GM12878 (cell line): ENCODE results near the gene ZNF322. TPM values are rescaled to one million over a fixed set of nuclear protein-coding genes. Genes with fewer than 3 reads are reported as not detected.

Experiments used
- ATAC-seq: fragments of 200-7000 bp; cut with Tn5 transposase; 3 replicates; pipeline ENCODE4 v1.9.1; 2020; ENCODE audit warnings: mild to moderate bottlenecking, moderate library complexity
- BruUV-seq: library from RNA; stranded (reverse); fragments of 400-500 nt; replicated peaks from 2 replicates; lab custom pipeline; 2021; lab: Mats Ljungman, UMichigan
- CTCF ChIA-PET: fragments of 300-600 bp; sonication (Branson Sonifier 250); formaldehyde crosslinking; extraction: SDS; loops from one replicate; lab custom pipeline; 2021; ENCODE audit warnings: inconsistent platforms; lab: Yijun Ruan, JAX
- POLR2A ChIA-PET: fragments of 350-600 bp; formaldehyde crosslinking; extraction: SDS; loops from one replicate; lab custom pipeline; 2021; ENCODE audit warnings: inconsistent platforms; lab: Charles Lee
- RAD21 ChIA-PET: fragments of 300-600 bp; sonication (Branson Sonifier 250); formaldehyde crosslinking; loops from one replicate; lab custom pipeline; 2023; ENCODE audit warnings: antibody characterized with exemption; ENCODE audit not compliant: unreplicated experiment; lab: Charles Lee
- SMC1A ChIA-PET: fragments of 300-600 bp; sonication (Branson Sonifier 250); formaldehyde crosslinking; loops from one replicate; lab custom pipeline; 2023; ENCODE audit not compliant: unreplicated experiment, uncharacterized antibody; lab: Charles Lee
- DNase-seq: peaks from one replicate; pipeline ENCODE4 v3.0.0-alpha.2; 2011; ENCODE audit warnings: low read depth, low spot score
- FAIRE-seq: peaks from 3 replicates; lab custom pipeline; 2011; peaks lifted over from hg19 to GRCh38; lab: Jason Lieb, UNC
- H2AFZ ChIP-seq: 2 replicates; pipeline ENCODE4 v1.6.0; 2011; ENCODE audit warnings: low read depth, low read length, control low read depth; ENCODE audit not compliant: control insufficient read depth
- H3K27ac ChIP-seq: 2 replicates; pipeline ENCODE4 v1.5.1; 2011; ENCODE audit warnings: control low read depth; ENCODE audit not compliant: control insufficient read depth, insufficient read depth
- H3K27me3 ChIP-seq, 2 experiments: replicated peaks in 1 of 2; 2 replicates each; pipeline versions ENCODE4 v1.6.0 to v1.6.1; 2011; ENCODE audit warnings: low read length in 1 of 2; ENCODE audit not compliant: control insufficient read depth in 2 of 2, insufficient read depth in 2 of 2
- H3K36me3 ChIP-seq, 2 experiments: 2 replicates each; pipeline ENCODE4 v1.5.1; 2011; ENCODE audit warnings: low read length in 1 of 2; ENCODE audit not compliant: control insufficient read depth in 2 of 2, insufficient read depth in 2 of 2
- H3K4me1 ChIP-seq: 2 replicates; pipeline ENCODE4 v1.6.1; 2011; ENCODE audit warnings: mild to moderate bottlenecking, low read length, moderate library complexity, mixed read lengths; ENCODE audit not compliant: control insufficient read depth, insufficient read depth
- H3K4me2 ChIP-seq: 2 replicates; pipeline ENCODE4 v1.6.0; 2011; ENCODE audit warnings: control low read depth; ENCODE audit not compliant: control insufficient read depth, insufficient read depth
- H3K4me3 ChIP-seq: fragments of 200-600 bp; sonication (generic); 2 replicates; pipeline ENCODE4 v1.5.1; 2016
- H3K79me2 ChIP-seq: 2 replicates; pipeline ENCODE4 v1.6.0; 2011; ENCODE audit warnings: low read length; ENCODE audit not compliant: control insufficient read depth, insufficient read depth
- H3K9ac ChIP-seq: 2 replicates; pipeline ENCODE4 v1.8.0; 2011; ENCODE audit warnings: low read length, control low read depth, mixed read lengths; ENCODE audit not compliant: control insufficient read depth, insufficient read depth
- H3K9me3 ChIP-seq: replicated peaks from 3 replicates; pipeline ENCODE4 v1.5.1; 2011; ENCODE audit warnings: mild to moderate bottlenecking, low read length; ENCODE audit not compliant: control insufficient read depth, insufficient read depth
- H4K20me1 ChIP-seq: 2 replicates; pipeline ENCODE4 v1.6.0; 2011; ENCODE audit not compliant: control insufficient read depth, insufficient read depth
- BHLHE40 ChIP-seq, 2 experiments: fragments of 450-650 bp in 1 of 2; IDR thresholded peaks; 2 replicates each; pipeline ENCODE4 v1.6.1; 2011 to 2017; ENCODE audit warnings: low read depth in 2 of 2, borderline replicate concordance in 1 of 2, improper control_type of control experiment in 1 of 2, low read length in 1 of 2, mild to moderate bottlenecking in 1 of 2
- CBFB ChIP-seq: IDR thresholded peaks from 2 replicates; pipeline ENCODE4 v1.6.1; 2016; ENCODE audit warnings: antibody characterized with exemption, low read depth
- CTCF ChIP-seq, 3 experiments: IDR thresholded peaks in 2 of 3; conservative IDR thresholded peaks in 1 of 3; 2 replicates each; pipeline ENCODE4 v1.5.1; 2011; ENCODE audit warnings: low read depth in 3 of 3, low read length in 3 of 3, mild to moderate bottlenecking in 3 of 3, control low read depth in 2 of 3, moderate library complexity in 2 of 3, inconsistent platforms in 1 of 3, mixed read lengths in 1 of 3; ENCODE audit not compliant: control insufficient read depth in 2 of 3, insufficient read depth in 1 of 3; ENCODE audit errors: extremely low read depth in 1 of 3
- FOXM1 ChIP-seq: IDR thresholded peaks from 2 replicates; pipeline ENCODE4 v1.6.1; 2012; ENCODE audit warnings: low read depth, mild to moderate bottlenecking, inconsistent platforms, low read length, moderate library complexity
- MEF2A ChIP-seq: IDR thresholded peaks from 2 replicates; pipeline ENCODE4 v1.6.1; 2011; ENCODE audit warnings: low read depth, mild to moderate bottlenecking, low read length, moderate library complexity; ENCODE audit not compliant: insufficient read depth
- NR2C1 ChIP-seq: fragments of 450-650 bp; IDR thresholded peaks from 2 replicates; pipeline ENCODE4 v1.6.1; 2017; ENCODE audit warnings: antibody characterized with exemption, mild to moderate bottlenecking, moderate library complexity
- RB1 ChIP-seq: fragments of 450-650 bp; formaldehyde crosslinking; IDR thresholded peaks from 2 replicates; pipeline ENCODE4 v1.6.1; 2017; ENCODE audit warnings: mild to moderate bottlenecking, borderline replicate concordance
- RELA ChIP-seq: fragments of 450-650 bp; IDR thresholded peaks from 2 replicates; pipeline ENCODE4 v1.8.0; 2014; ENCODE audit warnings: borderline replicate concordance; ENCODE audit not compliant: partially characterized antibody
- RUNX3 ChIP-seq: IDR thresholded peaks from 2 replicates; pipeline ENCODE4 v1.6.1; 2012; ENCODE audit warnings: low read length, inconsistent platforms
- SIN3A ChIP-seq: IDR thresholded peaks from 2 replicates; pipeline ENCODE4 v1.6.1; 2012; ENCODE audit warnings: low read depth, low read length, improper control_type of control experiment
- SREBF1 ChIP-seq: IDR thresholded peaks from 2 replicates; pipeline ENCODE4 v1.6.1; 2012; ENCODE audit warnings: mild to moderate bottlenecking, low read length
- STAT1 ChIP-seq: fragments of 450-650 bp; conservative IDR thresholded peaks from 2 replicates; pipeline ENCODE4 v1.6.1; 2014; ENCODE audit warnings: antibody characterized with exemption, mild to moderate bottlenecking
- TBL1XR1 ChIP-seq: IDR thresholded peaks from 2 replicates; pipeline ENCODE4 v1.6.1; 2012; ENCODE audit warnings: low read depth, low read length, improper control_type of control experiment
- ZNF207 ChIP-seq: fragments of 450-650 bp; IDR thresholded peaks from 2 replicates; pipeline ENCODE4 v1.6.1; 2014; ENCODE audit warnings: antibody characterized with exemption, mild to moderate bottlenecking, borderline replicate concordance
- ZNF687 ChIP-seq: fragments of 450-650 bp; IDR thresholded peaks from 2 replicates; pipeline ENCODE4 v1.6.1; 2017; ENCODE audit warnings: mild to moderate bottlenecking, moderate library complexity
- WGBS: methylation state at CpG from one replicate; pipeline ENCODE4 v1.1.6; 2016; ENCODE audit warnings: low lambda C conversion rate; ENCODE audit not compliant: insufficient replicate concordance, insufficient coverage; ENCODE audit errors: missing lambda C conversion rate; 5-methylcytosine and 5-hydroxymethylcytosine counted together
- in situ Hi-C: fragments of 300-500 bp; cut with MboI; formaldehyde crosslinking; loops from 9 replicates; pipeline ENCODE4 v1.14.3; 2018; ENCODE audit warnings: mixed read lengths
- intact Hi-C: fragments of 100-400 bp; cut with micrococcal nuclease; formaldehyde crosslinking; loops from one replicate; pipeline ENCODE4 v1.14.2; 2022; ENCODE audit not compliant: unreplicated experiment
- polyA plus RNA-seq, 11 experiments: library from polyadenylated mRNA; depleted of rRNA in 4 of 11; unstranded in 6 of 11; stranded (reverse) in 5 of 11; fragments of >200 nt; fragmentation: Nextera tagmentation in 4 of 11; fragmentation: Illumina TruSeq in 1 of 11; extraction: Ambion mirVana in 4 of 11; extraction: Trizol in 1 of 11; gene quantifications; 1 replicate in 1 of 11; 2 replicates in 10 of 11; pipeline versions ENCODE4 v1.2.1 to v1.2.3, GENCODE V29; 2011 to 2016; ENCODE audit warnings: inconsistent platforms in 2 of 11, missing spikeins in 2 of 11, low read depth in 1 of 11
- total RNA-seq, 4 experiments: library from RNA; depleted of rRNA in 3 of 4; stranded (reverse); fragments of >200 nt in 3 of 4; fragmentation: Illumina TruSeq in 1 of 4; extraction: Trizol in 1 of 4; gene quantifications; 2 replicates each; pipeline versions ENCODE4 v1.2.1 to v1.2.3, GENCODE V29; 2013 to 2021

Gene ZNF322
- total and polyA plus RNA-seq, 10 of the 15 experiments (the other 5 are each of a cell fraction or from before 2014, with no cell fraction given) = 2.7 to 19.1 (median 11.9) TPM

GRCh38 chr6:26609463-26609862, 50.1 kb downstream of the ZNF322 start (continued):
- no peak for TF ChIP-seq ZNF687
- TF ChIP-seq SIN3A = no peak
- TF ChIP-seq NR2C1 = no peak
- no peak for TF ChIP-seq TBL1XR1
- TF ChIP-seq RELA = no peak
- TF ChIP-seq STAT1 = no peak
- TF ChIP-seq SREBF1 = no peak

- no peak overlapping the region for H3K27ac ChIP-seq
- ChIA-PET SMC1A (interaction anchor here (1.0 to 1.2 kb wide), 4 partner anchors 466 to 507 kb away, joined by 3 to 4 read pairs (median 3); no protein-coding TSS in a partner anchor), POLR2A (no interaction called here), RAD21 (interaction anchor here (1.3 kb wide), 1 partner anchor 471 kb away, joined by 7 read pairs; no protein-coding TSS in a partner anchor), CTCF (interaction anchor here (0.6 to 3.9 kb wide), 7 partner anchors 12 to 510 kb away, joined by 3 to 42 read pairs (median 4); no protein-coding TSS in a partner anchor)
- DNase-seq = no peak
- H3K9me3 ChIP-seq = no peaks in the 10 kb centered on the region
- peak overlapping the region; percentile 86 for H2AFZ ChIP-seq
- in situ Hi-C loops = no loop called here
- no TSS peak for BruUV-seq
- intact Hi-C loops = loop anchor here (1.0 to 5.0 kb wide), 3 partner anchors 472 to 550 kb away; no protein-coding TSS in a partner anchor
- no peaks in the 10 kb centered on the region for H3K79me2 ChIP-seq
- H3K4me1 ChIP-seq = no peaks in the 10 kb centered on the region; the same call in 1 of the 2 replicates
- no peak overlapping the region for H3K9ac ChIP-seq
- H3K36me3 ChIP-seq = no peaks in the 10 kb centered on the region
- no peak overlapping the region for H3K4me3 ChIP-seq
- no peaks in the 10 kb centered on the region for H4K20me1 ChIP-seq
- ATAC-seq = peak; percentile 99
- peak overlapping the region; percentile 35; the same call in 1 of the 2 replicates for H3K4me2 ChIP-seq
- 52% methylated on average over 7 of the region's 7 CpGs for WGBS
- FAIRE-seq = peak; percentile 56
- H3K27me3 ChIP-seq = no peaks in the 10 kb centered on the region
- TF ChIP-seq RUNX3 = peak; percentile 92
- 0 out of 2 replicates have a peak, but pooled peaks have one; percentile 33 for TF ChIP-seq MEF2A
- no peak for TF ChIP-seq ZNF207
- TF ChIP-seq CTCF (IDR thresholded peaks at IDR 0.05 in 2 of 3, conservative IDR thresholded peaks at IDR 0.05 in 1 of 3; ENCODE audit: control insufficient read depth in 2 of 3, extremely low read depth in 1 of 3, insufficient read depth in 1 of 3, low read depth in 3 of 3, low read length in 3 of 3) = peak; percentile 73 to 87 (median 78)
- TF ChIP-seq FOXM1 = peak; percentile 64; the same call in 1 of the 2 replicates
- peak; percentile 46; the same call in 1 of the 2 replicates for TF ChIP-seq RB1
- no peak for TF ChIP-seq STAT1
- TF ChIP-seq CBFB = peak; percentile 76; the same call in 1 of the 2 replicates
- 0 out of 4 replicates have a peak, but pooled peaks of 1 of the 2 experiments have one; percentile 31 for TF ChIP-seq BHLHE40 (IDR thresholded peaks at IDR 0.05; ENCODE audit: borderline replicate concordance in 1 of 2, low read depth in 2 of 2, low read length in 1 of 2)
These were observed 51.9 kb downstream of the ZNF322 start for GRCh38 chr6:26607434-26608230.
